Left ventricle myocardium inferior (tissue), 1 donor: Measurements from ENCODE around the gene TP53BP2. TPM values are rescaled to one million over a fixed set of nuclear protein-coding genes. Genes with fewer than 3 reads are reported as not detected.

Source experiments
- DNase-seq: peaks from one replicate; pipeline ENCODE4 v3.0.0-alpha.2; 2020
- H3K27ac ChIP-seq: fragments of 200-600 bp; replicated peaks from 2 replicates; pipeline ENCODE4 v1.8.0; 2021
- H3K27me3 ChIP-seq: fragments of 200-600 bp; 2 replicates; pipeline ENCODE4 v1.8.0; 2021; ENCODE audit warnings: low read depth
- H3K36me3 ChIP-seq: fragments of 200-600 bp; 2 replicates; pipeline ENCODE4 v1.8.0; 2021
- H3K4me1 ChIP-seq: fragments of 200-600 bp; 2 replicates; pipeline ENCODE4 v1.8.0; 2021
- H3K4me3 ChIP-seq: fragments of 200-600 bp; 2 replicates; pipeline ENCODE4 v1.8.0; 2021; ENCODE audit warnings: mild to moderate bottlenecking, moderate library complexity
- H3K9me3 ChIP-seq: fragments of 200-600 bp; replicated peaks from 2 replicates; pipeline ENCODE4 v1.8.0; 2021
- intact Hi-C: fragments of 100-400 bp; cut with micrococcal nuclease; formaldehyde crosslinking; loops from one replicate; pipeline ENCODE4 v1.11.0; 2022
- total RNA-seq: library from RNA; stranded (reverse); fragmentation: NEBNext Ultra II Directional; extraction: Animal tissue kit (Norgen Biotek cat#: 25700); gene quantifications from one replicate; pipeline ENCODE4 v1.2.1, GENCODE V29; 2021
- TF ChIP-seq, protein P1 (sequence below): fragments of 200-600 bp; IDR thresholded peaks from 2 replicates; pipeline ENCODE4 v1.8.0; 2021; ENCODE audit warnings: antibody characterized with exemption, mild to moderate bottlenecking, borderline replicate concordance
- donor health status: DM: no; HTN: yes; CAD: no; lungs with severe emphysema.

Gene TP53BP2
- total RNA-seq, 1 donor from 2014 or later: 19.0 TPM

DNA sequence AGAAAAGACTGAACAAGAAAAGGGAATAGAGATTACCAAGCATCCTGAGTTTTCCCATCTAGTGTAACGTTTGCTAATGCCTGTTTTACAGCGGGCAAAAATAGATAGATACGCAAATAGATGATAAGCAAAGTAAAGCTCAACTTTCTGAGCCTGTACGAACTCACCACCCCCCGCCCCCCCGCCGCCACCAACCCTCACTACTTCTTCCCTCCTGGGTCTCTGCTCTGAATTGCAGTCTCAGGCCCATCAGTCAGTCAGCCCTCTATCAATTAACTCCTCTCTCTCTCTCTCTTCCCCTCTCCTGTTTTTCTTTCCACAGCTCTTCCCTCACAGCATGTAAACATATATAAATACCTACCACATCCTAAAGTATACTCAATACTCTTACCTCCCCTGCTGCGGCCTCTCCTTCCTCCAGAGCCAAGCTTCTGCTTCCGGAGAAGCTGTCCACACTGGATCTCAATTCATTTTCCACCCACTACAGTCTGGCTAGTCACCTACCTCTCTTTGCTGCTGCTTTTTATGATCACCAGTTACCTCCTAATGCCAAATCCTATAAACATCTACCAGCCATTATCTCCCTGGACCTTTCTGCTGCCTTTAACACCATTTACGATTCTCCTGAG is 68.8 kb downstream of the TP53BP2 start:
- peaks cover 61% of the 10 kb centered on the region for H3K4me1 ChIP-seq
- TF ChIP-seq, protein P1, sequence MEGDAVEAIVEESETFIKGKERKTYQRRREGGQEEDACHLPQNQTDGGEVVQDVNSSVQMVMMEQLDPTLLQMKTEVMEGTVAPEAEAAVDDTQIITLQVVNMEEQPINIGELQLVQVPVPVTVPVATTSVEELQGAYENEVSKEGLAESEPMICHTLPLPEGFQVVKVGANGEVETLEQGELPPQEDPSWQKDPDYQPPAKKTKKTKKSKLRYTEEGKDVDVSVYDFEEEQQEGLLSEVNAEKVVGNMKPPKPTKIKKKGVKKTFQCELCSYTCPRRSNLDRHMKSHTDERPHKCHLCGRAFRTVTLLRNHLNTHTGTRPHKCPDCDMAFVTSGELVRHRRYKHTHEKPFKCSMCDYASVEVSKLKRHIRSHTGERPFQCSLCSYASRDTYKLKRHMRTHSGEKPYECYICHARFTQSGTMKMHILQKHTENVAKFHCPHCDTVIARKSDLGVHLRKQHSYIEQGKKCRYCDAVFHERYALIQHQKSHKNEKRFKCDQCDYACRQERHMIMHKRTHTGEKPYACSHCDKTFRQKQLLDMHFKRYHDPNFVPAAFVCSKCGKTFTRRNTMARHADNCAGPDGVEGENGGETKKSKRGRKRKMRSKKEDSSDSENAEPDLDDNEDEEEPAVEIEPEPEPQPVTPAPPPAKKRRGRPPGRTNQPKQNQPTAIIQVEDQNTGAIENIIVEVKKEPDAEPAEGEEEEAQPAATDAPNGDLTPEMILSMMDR: no peak
- no peaks in the 10 kb centered on the region for H3K27me3 ChIP-seq
- no peaks in the 10 kb centered on the region for H3K9me3 ChIP-seq
- peak overlapping the region; percentile 74 for H3K27ac ChIP-seq
- no peak for DNase-seq
- H3K36me3 ChIP-seq: peaks cover 77% of the 10 kb centered on the region
- H3K4me3 ChIP-seq: no peak overlapping the region
- intact Hi-C loops: no loop called here

DNA sequence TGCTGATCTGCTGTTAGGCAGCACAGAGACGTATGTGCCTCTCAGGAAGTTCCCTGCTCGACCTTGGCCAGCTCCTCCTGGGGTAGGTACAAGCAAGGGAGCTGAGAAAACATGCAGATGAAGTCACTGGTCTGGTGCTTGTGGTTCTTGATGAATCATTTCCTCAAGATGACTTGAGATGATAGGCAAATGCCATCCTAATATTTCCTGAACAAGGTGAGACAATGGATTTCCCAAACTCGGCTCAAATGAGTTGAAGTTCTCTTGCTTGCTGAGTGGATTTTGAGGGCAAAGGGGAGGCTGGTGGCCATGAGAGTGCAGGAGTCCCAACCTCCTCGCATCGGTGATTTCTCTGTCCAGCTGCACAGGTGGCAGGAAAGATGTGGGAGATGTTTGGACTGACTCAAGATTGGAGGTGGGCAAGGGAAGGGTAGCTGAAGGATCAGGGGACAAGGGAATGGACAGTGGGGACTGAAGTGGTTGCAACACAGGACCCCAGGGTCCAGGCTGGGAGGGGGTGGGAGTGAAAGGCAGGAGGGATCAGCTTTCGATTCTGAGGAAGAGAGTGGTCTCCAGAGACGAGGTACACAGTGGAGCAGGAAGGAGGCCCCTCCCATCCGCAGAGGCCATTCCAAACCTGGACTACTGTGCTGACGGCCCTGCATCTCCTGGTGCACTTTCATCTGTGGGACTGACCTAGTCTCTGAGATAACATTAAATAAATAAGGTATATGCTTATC is 69.5 kb downstream of the TP53BP2 start:
- H3K27me3 ChIP-seq: no peaks in the 10 kb centered on the region
- peaks cover 79% of the 10 kb centered on the region for H3K36me3 ChIP-seq
- H3K4me1 ChIP-seq: peaks cover 68% of the 10 kb centered on the region
- peak overlapping the region; percentile 74 for H3K27ac ChIP-seq
- no peak overlapping the region for H3K4me3 ChIP-seq
- intact Hi-C loops: no loop called here
- no peak for DNase-seq
- TF ChIP-seq, protein P1: no peak
- H3K9me3 ChIP-seq: no peaks in the 10 kb centered on the region

DNA sequence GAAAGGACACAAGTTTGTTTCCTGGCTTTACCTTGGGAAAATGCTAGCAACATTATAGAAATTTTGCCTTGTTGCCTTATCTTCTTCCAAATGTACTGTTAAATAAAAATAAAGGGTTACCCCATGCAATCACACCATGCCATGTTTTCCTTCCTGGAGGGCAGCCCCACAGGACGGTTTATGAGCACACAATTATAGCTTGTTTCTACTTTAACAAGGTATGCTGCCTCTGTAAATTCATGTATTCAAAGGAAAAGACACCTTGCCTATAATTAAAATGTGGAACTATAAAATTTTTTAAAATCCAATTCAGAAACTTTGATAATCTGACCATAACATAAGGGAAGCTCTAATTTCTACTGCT is 70.1 kb downstream of the TP53BP2 start:
- peaks cover 79% of the 10 kb centered on the region for H3K36me3 ChIP-seq
- no peaks in the 10 kb centered on the region for H3K27me3 ChIP-seq
- H3K4me1 ChIP-seq: peaks cover 73% of the 10 kb centered on the region
- H3K27ac ChIP-seq: peak overlapping the region; percentile 74
- no peaks in the 10 kb centered on the region for H3K9me3 ChIP-seq
- intact Hi-C loops: no loop called here
- no peak overlapping the region for H3K4me3 ChIP-seq
- TF ChIP-seq, protein P1: no peak
- no peak for DNase-seq

DNA sequence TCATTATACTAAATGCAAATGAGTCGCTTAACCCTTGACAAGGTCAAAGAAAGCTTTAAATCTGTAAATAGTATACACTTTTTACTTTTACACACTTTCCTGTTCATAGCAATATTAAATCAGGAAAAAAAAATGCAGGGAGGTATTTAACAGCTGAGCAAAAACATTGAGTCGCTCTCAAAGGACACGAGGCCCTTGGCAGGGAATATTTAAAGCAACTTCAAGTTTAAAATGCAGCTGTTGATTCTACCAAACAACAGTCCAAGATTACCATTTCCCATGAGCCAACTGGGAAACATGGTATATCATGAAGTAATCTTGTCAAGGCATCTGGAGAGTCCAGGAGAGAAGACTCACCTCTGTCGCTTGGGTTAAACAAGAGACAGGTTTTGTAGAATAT is 70.7 kb downstream of the TP53BP2 start:
- no peak overlapping the region for H3K4me3 ChIP-seq
- DNase-seq: no peak
- intact Hi-C loops: no loop called here
- peaks cover 80% of the 10 kb centered on the region for H3K36me3 ChIP-seq
- H3K4me1 ChIP-seq: peaks cover 80% of the 10 kb centered on the region
- H3K27ac ChIP-seq: peak overlapping the region; percentile 74
- TF ChIP-seq, protein P1: no peak
- no peaks in the 10 kb centered on the region for H3K9me3 ChIP-seq
- no peaks in the 10 kb centered on the region for H3K27me3 ChIP-seq

DNA sequence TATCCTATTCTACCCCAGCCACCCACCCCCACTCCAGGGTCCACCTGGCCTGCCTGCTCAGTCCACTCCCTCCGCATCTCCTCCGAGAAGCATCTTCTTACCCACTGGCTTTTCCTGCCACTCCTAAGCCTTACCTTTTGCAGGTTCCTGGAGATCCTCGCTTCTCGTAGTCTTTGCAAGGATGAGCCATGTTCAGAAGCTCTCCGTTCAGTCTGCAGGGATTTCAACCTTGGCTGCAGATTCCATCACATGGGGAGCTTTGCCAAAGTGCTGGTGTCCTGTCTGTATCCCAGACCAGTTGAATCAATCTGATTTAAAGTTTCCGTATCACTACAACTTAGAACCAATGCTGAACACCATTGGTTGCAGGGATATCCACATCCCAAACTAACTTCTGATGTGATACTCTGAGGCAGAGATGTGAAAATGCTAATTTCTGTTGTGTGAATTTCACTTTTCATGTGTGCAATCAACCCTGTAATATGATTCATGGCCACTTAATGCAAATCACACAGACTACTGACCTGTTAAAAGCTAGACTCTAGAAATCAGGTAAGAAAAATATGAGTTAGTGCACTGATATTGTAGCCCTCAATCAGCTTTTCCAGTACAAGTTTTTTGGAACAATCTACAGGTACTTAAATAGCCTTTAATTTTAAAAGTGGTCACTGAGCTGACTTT is 71.5 kb downstream of the TP53BP2 start:
- H3K27ac ChIP-seq: peak overlapping the region; percentile 74
- no peaks in the 10 kb centered on the region for H3K9me3 ChIP-seq
- peaks cover 80% of the 10 kb centered on the region for H3K36me3 ChIP-seq
- intact Hi-C loops: no loop called here
- no peak overlapping the region for H3K4me3 ChIP-seq
- TF ChIP-seq, protein P1: no peak
- peaks cover 84% of the 10 kb centered on the region for H3K4me1 ChIP-seq
- no peak for DNase-seq
- no peaks in the 10 kb centered on the region for H3K27me3 ChIP-seq
